ENCODE measurements around the gene SYNJ1. TPM values are rescaled to one million over a fixed set of nuclear protein-coding genes. Genes with fewer than 3 reads are reported as not detected.

The SYNJ1 gene
- total and polyA plus RNA-seq, 2 donors from 2014 or later, result 6.6 to 24.3 TPM

DNA sequence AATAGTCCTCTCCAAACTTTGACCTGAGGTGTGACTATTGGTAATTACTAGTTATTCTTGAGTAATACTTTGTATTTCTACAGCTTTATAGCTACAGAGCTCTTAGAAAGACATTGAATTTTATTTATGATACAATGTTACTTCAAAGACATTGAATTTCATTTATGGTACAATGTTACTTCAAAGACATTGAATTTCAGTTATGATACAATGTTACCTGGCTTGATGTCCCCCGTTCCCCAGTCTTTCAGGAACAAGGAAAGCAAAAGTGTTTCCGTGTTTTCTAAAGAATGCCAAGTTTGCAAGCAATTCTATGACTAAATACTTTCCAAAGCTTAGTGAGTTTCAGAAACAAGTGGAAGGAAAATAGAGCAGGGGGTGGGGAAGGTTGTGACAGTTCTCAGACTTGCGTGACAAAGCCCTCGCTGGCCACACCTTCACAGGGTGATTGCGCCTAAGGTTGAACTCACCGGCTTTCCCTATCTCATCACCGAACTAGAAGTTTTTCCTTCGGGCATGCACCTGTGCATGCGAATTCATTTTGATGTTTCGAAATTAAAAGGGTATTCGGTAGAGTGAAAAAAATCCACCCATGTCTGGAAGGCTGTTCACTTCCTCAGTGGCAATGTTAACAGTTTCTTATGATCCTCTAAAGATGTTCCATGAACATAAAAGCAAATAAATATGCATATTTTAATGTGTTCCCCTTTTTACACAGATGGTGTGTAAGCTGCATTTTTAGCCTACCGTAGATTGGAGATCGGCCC, 44.7 kb upstream of the SYNJ1 start:
- H3K4me3 ChIP-seq (ENCODE audit: low read length in 3 of 3), result peak overlapping the region; percentile 70 to 92 (median 87)
- no peaks in the 10 kb centered on the region for H3K36me3 ChIP-seq (ENCODE audit: control insufficient read depth in 2 of 3, insufficient read depth in 3 of 3, low read length in 3 of 3)
- peak overlapping the region; percentile 66 to 83 for H3K27ac ChIP-seq (ENCODE audit: low read depth in 2 of 2, low read length in 2 of 2)
- intact Hi-C loops (cut with DNase I), result no loop called here
- TF ChIP-seq, protein P1, sequence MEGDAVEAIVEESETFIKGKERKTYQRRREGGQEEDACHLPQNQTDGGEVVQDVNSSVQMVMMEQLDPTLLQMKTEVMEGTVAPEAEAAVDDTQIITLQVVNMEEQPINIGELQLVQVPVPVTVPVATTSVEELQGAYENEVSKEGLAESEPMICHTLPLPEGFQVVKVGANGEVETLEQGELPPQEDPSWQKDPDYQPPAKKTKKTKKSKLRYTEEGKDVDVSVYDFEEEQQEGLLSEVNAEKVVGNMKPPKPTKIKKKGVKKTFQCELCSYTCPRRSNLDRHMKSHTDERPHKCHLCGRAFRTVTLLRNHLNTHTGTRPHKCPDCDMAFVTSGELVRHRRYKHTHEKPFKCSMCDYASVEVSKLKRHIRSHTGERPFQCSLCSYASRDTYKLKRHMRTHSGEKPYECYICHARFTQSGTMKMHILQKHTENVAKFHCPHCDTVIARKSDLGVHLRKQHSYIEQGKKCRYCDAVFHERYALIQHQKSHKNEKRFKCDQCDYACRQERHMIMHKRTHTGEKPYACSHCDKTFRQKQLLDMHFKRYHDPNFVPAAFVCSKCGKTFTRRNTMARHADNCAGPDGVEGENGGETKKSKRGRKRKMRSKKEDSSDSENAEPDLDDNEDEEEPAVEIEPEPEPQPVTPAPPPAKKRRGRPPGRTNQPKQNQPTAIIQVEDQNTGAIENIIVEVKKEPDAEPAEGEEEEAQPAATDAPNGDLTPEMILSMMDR (IDR thresholded peaks at IDR 0.05; ENCODE audit: borderline replicate concordance, extremely low read depth, insufficient read depth), result no peak
- H3K9me3 ChIP-seq (ENCODE audit: control insufficient read depth in 2 of 3, insufficient read depth in 1 of 3, low read length in 3 of 3), result no peaks in the 10 kb centered on the region
- FAIRE-seq (no peak), DNase-seq (peak in 3 of 5 donors; percentile 14 to 65 (median 44))
- peak overlapping the region; percentile 42 to 93 (median 90) for H3K9ac ChIP-seq (ENCODE audit: low read length in 3 of 3)
- no peaks in the 10 kb centered on the region for H3K27me3 ChIP-seq (ENCODE audit: control insufficient read depth, insufficient read depth, low read length)
- H3K4me1 ChIP-seq (ENCODE audit: control insufficient read depth in 2 of 3, insufficient read depth in 2 of 3, low read depth in 1 of 3, low read length in 3 of 3), result peaks cover 0 to 10% (median 9%) of the 10 kb centered on the region in 3 donors

DNA sequence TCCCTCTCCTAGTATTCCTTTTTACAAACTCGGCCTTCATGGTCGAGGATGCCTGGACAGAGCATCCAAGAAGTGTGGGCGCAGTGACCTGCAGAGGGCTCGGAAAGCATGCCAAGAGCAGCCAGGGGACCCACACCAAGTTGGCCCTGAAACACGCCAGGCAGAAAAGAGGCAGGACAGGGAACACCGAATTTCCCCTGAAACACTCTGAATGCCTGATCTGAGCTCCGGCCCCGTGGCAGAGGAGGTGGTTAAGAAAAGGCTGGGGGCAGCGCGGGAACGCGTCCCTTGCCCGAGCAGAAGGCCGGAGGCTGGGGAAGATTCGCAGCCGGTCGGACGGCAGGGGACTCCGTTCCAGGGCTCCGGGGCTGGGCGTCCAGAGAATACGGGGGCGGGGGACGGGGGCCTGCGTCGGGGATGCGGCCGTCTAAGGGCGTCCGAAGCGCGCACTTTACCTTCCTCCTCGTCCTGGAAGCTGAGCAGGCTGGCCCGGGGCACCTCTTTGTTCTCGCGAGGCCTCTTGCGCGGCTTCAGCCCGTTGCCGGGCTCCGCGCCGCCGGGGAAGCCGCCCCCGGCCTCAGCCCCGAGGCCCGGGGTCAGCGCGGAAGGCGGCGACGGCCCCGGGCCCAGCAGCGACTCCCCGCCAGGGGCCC, 43.2 kb upstream of the SYNJ1 start:
- TF ChIP-seq, protein P1 (IDR thresholded peaks at IDR 0.05; ENCODE audit: borderline replicate concordance, extremely low read depth, insufficient read depth), result no peak
- H3K9me3 ChIP-seq (ENCODE audit: control insufficient read depth in 2 of 3, insufficient read depth in 1 of 3, low read length in 3 of 3), result no peaks in the 10 kb centered on the region

DNA sequence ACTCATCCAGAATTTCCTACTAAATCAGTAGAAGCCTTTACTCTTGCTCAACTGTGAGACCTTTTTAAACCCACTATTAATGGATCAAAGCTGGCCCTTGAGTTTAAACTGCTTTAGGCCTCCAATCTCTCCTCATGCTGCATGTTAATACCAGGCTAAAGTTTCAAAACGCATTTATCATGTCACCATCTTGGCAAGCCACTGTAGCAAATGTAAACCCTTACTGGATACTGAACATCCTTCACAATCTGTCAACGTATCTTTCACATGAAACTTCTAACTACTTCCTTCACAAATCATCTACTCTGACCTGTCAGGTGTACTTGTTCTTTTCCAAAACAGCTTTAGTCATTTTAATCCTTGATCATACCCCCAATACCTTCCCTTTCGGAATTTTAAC, 40.7 kb upstream of the SYNJ1 start:
- intact Hi-C loops (cut with DNase I), result no loop called here
- Histone ChIP-seq H3K36me3 (ENCODE audit: control insufficient read depth in 2 of 3, insufficient read depth in 3 of 3, low read length in 3 of 3) (peaks cover 0 to 4% (median 0%) of the 10 kb centered on the region in 3 donors), H3K9me3 (ENCODE audit: control insufficient read depth in 2 of 3, insufficient read depth in 1 of 3, low read length in 3 of 3) (no peaks in the 10 kb centered on the region), H3K27ac (ENCODE audit: low read depth in 2 of 2, low read length in 2 of 2) (no peak overlapping the region), H3K4me1 (ENCODE audit: control insufficient read depth in 2 of 3, insufficient read depth in 2 of 3, low read depth in 1 of 3, low read length in 3 of 3) (peaks cover 0 to 10% (median 9%) of the 10 kb centered on the region in 3 donors), H3K9ac (ENCODE audit: low read length in 3 of 3) (no peak overlapping the region), H3K27me3 (ENCODE audit: control insufficient read depth, insufficient read depth, low read length) (no peaks in the 10 kb centered on the region), H3K4me3 (ENCODE audit: low read length in 3 of 3) (no peak overlapping the region)
- FAIRE-seq (no peak), DNase-seq (peak in 1 of 5 donors; percentile 6)
- TF ChIP-seq, protein P1 (IDR thresholded peaks at IDR 0.05; ENCODE audit: borderline replicate concordance, extremely low read depth, insufficient read depth), result no peak

More for the DNA sequence above, 43.2 kb upstream of the SYNJ1 start:
- FAIRE-seq (no peak), DNase-seq (peak; percentile 60 to 86 (median 75))
- H3K9ac ChIP-seq (ENCODE audit: low read length in 3 of 3), result peak overlapping the region; percentile 43 to 83 (median 55)
- H3K27me3 ChIP-seq (ENCODE audit: control insufficient read depth, insufficient read depth, low read length), result no peaks in the 10 kb centered on the region
- H3K36me3 ChIP-seq (ENCODE audit: control insufficient read depth in 2 of 3, insufficient read depth in 3 of 3, low read length in 3 of 3), result no peaks in the 10 kb centered on the region
- H3K27ac ChIP-seq (ENCODE audit: low read depth in 2 of 2, low read length in 2 of 2), result peak overlapping the region; percentile 76 to 88
- intact Hi-C loops (cut with DNase I), result no loop called here
- peaks cover 0 to 10% (median 9%) of the 10 kb centered on the region in 3 donors for H3K4me1 ChIP-seq (ENCODE audit: control insufficient read depth in 2 of 3, insufficient read depth in 2 of 3, low read depth in 1 of 3, low read length in 3 of 3)
- H3K4me3 ChIP-seq (ENCODE audit: low read length in 3 of 3), result peak overlapping the region; percentile 70 to 89 (median 84)

Measured in kidney (tissue), 14 donors.